C4-2B (cell line): Measurements from ENCODE around the gene ZNF521.

Experiments used
- H3K27ac ChIP-seq: fragments of 450-650 bp; 2 replicates; pipeline ENCODE4 v1.5.1; 2017
- ZFX ChIP-seq: fragments of 450-650 bp; IDR thresholded peaks from 2 replicates; pipeline ENCODE4 v1.6.1; 2017
- TF ChIP-seq, protein P1 (sequence below): fragments of 450-650 bp; conservative IDR thresholded peaks from 2 replicates; pipeline ENCODE4 v1.5.1; 2017; ENCODE audit warnings: mild to moderate bottlenecking

Gene ZNF521

DNA sequence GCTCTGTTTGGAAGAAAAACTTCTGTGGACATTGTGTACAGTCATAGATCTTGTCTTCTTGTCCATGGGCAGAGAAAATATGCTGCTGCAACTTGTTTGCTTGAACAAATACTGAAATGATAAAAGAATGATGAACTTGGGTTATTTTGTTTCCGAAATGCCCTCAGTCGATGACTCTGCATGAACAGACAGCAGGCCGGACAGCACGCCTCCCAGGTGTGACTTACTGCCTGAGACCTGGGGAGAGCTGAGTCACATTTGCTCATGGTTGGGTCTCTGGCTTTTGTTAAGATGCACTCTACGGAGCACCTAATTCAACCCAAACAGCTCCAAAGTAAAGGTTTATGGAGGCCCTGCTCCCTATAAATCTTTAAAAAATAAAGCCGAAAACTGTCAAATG lies 262.5 kb downstream of the ZNF521 start:
- no peak overlapping the region for H3K27ac ChIP-seq
- TF ChIP-seq, protein P1, sequence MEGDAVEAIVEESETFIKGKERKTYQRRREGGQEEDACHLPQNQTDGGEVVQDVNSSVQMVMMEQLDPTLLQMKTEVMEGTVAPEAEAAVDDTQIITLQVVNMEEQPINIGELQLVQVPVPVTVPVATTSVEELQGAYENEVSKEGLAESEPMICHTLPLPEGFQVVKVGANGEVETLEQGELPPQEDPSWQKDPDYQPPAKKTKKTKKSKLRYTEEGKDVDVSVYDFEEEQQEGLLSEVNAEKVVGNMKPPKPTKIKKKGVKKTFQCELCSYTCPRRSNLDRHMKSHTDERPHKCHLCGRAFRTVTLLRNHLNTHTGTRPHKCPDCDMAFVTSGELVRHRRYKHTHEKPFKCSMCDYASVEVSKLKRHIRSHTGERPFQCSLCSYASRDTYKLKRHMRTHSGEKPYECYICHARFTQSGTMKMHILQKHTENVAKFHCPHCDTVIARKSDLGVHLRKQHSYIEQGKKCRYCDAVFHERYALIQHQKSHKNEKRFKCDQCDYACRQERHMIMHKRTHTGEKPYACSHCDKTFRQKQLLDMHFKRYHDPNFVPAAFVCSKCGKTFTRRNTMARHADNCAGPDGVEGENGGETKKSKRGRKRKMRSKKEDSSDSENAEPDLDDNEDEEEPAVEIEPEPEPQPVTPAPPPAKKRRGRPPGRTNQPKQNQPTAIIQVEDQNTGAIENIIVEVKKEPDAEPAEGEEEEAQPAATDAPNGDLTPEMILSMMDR, result no peak
- no peak for TF ChIP-seq ZFX

DNA sequence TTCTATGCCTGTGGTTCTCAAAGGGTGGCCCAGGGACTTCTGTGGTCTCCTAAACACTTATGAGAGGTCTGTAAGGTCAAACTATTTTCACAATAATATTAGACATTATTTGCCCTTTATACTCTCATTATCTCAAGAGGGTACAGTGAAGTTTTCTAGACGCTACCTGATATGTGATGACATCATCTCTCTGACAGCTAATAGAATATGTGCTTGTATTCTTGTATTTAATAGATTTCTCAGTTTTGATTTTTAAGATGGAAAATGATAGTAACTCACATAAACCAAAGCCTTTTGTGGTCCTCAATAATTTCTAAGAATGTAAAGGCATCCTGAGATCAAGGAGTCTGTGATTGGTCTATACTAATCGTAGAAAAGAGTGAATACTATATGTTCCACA lies 265.1 kb downstream of the ZNF521 start:
- TF ChIP-seq, protein P1, result no peak
- TF ChIP-seq ZFX, result no peak
- H3K27ac ChIP-seq, result no peak overlapping the region

DNA sequence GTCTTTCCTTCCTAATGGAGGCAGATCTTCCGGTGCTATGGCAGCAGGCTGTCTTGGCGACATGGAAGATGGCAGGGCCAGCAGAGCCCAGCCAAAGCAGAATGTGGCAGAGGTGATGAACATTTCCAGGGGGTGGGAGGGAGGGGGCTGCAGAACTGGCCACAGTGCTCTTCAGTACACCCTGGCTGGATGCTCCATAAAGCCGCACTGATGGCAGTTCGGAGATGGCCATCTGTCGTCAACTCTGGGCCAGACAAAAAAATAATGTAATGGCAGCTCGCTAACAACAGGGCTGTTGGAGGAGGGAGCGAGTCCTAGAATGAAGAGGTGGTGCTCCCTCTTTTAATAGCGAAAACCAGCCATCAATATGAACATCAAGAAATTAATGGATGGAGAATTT lies 271.0 kb downstream of the ZNF521 start:
- TF ChIP-seq, protein P1, result no peak
- no peak for TF ChIP-seq ZFX
- no peak overlapping the region for H3K27ac ChIP-seq

DNA sequence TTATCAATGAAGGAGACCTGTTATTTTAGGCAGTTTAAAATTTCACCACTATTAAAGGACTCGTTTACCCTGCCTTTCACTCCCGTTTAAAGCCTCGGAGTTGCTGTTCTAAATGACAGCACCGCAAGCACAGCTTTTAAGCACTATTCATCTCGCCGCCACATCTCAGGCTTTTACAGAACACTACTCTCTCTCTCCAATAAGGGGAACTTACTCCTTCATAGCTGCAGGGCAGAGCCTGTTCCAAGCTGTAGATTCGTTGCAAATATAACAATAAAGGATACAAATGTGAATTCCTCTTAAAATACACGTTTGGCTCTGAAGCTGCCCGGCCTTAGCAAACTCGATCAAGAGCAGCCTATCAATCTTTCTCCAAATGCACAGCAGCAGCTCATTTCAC lies 271.8 kb downstream of the ZNF521 start:
- no peak overlapping the region for H3K27ac ChIP-seq
- TF ChIP-seq, protein P1, result no peak
- no peak for TF ChIP-seq ZFX

DNA sequence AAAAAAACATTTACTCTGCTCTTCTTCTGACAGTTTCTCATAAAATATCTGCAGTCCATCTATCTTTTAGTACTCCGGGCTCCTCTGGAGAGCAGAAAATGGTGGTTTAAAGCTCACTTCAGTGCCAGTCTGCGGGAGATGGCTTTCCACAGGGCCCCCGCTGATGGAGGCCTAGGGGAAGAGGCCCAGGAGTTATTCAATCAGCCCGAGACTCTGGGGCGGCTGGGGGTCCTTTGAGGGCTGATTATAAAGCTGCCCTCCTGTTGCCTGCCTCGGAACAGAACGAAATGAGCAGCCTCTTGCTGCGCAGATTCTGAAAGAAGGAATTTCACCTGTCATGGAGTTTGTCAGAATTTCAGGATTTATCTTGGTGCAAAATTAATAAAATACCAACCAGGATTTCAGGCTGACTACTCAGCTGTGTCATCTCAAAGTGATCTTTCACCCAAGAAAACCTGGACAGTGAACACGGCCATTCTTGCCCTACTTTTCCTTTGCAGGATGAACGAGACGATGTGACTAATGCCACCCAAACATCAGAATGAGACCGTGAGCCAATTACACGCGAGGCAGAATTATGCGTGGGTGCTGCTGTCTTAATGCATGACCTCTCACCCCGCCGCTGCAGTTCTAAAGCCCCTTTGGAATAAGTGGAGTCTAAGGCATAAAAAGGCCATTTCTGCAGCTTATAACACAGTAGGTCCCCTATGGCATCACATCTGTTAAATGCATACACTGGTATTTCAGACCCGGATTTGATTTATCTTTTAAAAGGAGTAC lies 273.8 kb downstream of the ZNF521 start:
- H3K27ac ChIP-seq, result no peak overlapping the region
- TF ChIP-seq ZFX, result no peak
- TF ChIP-seq, protein P1, result no peak

DNA sequence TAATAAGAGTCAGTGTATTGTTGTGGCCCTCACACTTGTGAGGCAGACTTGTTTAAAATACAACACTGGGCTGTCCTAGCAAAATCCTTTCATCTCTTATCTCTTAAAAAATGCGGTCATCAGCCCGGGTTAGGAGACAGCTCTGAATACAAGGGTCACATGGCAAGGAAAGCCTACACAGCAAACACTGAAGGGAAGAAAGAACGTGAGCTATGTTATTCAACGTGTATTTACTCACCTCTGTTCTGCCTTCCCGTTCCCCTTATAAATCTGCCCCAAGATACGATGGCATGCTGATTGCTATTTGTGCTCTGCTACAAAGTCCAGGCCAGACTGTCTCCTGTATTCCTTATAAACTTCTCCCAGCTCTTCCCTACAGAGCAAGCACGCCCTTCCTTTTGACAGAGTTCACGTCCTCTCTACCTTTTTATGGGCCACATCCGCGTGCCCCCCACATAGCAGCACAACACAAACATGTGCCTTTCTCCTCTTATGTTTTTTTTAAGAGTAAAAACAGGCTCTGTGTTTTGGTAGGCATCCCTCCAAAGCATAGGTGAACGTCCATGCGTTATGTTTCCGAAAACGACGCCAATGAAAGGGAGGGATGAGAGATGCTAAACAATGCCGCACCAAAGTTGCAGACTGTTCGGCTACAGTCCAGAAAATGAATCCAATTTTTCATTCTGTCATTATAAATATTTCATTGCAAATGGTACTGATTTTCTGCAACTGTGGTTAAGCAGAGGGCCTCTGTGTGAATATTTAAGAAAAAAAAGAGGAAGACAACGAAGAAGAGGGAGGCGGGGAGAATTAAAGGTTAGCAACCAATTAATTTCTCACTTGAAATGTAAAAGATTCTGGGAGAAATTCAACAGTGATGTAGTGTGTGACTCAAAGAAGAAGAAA lies 274.7 kb downstream of the ZNF521 start:
- no peak for TF ChIP-seq ZFX
- TF ChIP-seq, protein P1, result no peak
- H3K27ac ChIP-seq, result no peak overlapping the region

DNA sequence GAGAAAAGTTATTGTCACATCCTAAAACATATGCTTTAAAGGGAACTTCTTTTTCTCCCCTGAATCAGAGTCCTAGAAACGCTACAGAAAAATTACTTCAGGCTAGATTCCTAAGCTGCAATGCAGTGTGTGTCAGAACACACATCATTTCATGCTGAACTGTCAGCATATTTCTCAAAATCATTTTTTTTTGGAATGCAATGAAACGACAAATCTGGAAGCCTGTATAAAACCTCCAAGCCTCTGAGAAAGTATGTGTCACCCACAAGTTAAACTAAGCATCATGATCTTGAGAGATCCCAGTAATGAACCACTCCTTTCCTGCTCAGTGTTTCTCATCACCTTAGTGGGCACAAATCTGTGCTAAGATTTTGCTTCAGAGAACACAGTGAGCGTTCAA lies 276.2 kb downstream of the ZNF521 start:
- TF ChIP-seq, protein P1, result no peak
- no peak for TF ChIP-seq ZFX
- H3K27ac ChIP-seq, result no peak overlapping the region
